ENCODE results near the gene PAX2.

The PAX2 gene

GRCh38 chr10:100825325-100825875, 80.0 kb downstream of the PAX2 start:
- FAIRE-seq: no peak

DNA sequence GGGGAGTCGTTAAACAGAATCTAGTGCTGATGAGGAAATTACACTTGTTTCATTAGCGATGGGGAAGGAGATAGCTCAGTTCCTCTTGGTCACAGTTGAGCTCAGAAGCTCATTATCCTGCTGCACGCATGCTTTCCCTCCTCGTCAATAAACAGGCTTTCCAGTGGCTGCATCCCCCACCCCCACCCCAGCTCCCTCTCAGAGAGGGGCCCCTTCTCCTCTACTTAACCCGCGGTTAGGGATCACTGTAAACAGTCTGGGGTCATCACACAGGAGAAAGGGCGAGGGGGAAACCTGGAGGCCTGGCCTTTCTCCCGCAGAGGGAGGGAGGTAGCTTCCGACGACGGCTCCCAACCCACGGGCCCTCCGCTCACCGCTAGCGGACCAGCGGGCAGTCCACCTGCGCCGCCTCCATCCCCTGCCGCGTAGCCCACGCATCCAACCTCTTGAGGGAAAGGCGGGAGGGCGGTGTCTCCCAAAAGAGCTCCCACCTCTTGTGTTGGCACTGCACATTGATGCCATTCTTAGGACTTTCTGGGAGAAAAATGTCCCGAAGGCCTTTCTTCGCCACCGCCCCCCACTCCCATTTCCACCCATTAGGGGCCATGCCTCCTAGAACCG, 80.8 kb downstream of the PAX2 start:
- FAIRE-seq: no peak

- no peak for FAIRE-seq
Observed at GRCh38 chr10:100826661-100826982, 81.2 kb downstream of the PAX2 start.

DNA sequence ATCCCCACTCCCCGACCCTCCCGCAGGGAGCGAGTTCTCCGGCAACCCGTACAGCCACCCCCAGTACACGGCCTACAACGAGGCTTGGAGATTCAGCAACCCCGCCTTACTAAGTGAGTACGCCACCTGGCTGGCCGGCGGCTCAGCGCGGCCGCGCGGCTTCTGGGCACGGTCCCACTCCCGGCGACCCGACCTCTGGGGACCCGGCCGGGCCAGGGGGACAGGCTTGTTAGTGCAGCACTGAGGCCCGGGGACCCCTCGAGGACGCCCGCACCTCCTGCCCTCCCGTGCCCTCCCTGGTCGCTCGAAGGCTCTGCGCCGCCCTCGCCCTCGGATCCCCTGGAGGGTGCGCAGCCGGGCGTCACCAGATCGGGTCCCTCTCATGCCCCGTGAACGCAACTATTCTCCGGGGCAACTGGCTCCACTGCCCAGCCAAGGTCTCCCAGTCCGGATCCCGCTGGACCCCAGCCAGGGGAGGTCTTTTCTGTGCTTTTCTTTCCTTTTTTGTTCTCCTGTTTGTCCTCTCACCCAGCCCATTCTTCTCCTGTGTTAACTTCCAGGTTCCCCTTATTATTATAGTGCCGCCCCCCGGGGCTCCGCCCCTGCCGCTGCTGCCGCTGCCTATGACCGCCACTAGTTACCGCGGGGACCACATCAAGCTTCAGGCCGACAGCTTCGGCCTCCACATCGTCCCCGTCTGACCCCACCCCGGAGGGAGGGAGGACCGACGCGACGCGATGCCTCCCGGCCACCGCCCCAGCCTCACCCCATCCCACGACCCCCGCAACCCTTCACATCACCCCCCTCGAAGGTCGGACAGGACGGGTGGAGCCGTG, 81.8 kb downstream of the PAX2 start:
- FAIRE-seq: no peak

- no peak for FAIRE-seq
Observed at GRCh38 chr10:100827819-100828737, 82.7 kb downstream of the PAX2 start.

- no peak for FAIRE-seq
Observed at GRCh38 chr10:100828738-100829096, 83.3 kb downstream of the PAX2 start.

DNA sequence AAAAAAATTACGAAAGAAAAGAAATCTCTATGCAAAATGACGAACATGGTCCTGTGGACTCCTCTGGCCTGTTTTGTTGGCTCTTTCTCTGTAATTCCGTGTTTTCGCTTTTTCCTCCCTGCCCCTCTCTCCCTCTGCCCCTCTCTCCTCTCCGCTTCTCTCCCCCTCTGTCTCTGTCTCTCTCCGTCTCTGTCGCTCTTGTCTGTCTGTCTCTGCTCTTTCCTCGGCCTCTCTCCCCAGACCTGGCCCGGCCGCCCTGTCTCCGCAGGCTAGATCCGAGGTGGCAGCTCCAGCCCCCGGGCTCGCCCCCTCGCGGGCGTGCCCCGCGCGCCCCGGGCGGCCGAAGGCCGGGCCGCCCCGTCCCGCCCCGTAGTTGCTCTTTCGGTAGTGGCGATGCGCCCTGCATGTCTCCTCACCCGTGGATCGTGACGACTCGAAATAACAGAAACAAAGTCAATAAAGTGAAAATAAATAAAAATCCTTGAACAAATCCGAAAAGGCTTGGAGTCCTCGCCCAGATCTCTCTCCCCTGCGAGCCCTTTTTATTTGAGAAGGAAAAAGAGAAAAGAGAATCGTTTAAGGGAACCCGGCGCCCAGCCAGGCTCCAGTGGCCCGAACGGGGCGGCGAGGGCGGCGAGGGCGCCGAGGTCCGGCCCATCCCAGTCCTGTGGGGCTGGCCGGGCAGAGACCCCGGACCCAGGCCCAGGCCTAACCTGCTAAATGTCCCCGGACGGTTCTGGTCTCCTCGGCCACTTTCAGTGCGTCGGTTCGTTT, 83.9 kb downstream of the PAX2 start:
- FAIRE-seq: no peak

DNA sequence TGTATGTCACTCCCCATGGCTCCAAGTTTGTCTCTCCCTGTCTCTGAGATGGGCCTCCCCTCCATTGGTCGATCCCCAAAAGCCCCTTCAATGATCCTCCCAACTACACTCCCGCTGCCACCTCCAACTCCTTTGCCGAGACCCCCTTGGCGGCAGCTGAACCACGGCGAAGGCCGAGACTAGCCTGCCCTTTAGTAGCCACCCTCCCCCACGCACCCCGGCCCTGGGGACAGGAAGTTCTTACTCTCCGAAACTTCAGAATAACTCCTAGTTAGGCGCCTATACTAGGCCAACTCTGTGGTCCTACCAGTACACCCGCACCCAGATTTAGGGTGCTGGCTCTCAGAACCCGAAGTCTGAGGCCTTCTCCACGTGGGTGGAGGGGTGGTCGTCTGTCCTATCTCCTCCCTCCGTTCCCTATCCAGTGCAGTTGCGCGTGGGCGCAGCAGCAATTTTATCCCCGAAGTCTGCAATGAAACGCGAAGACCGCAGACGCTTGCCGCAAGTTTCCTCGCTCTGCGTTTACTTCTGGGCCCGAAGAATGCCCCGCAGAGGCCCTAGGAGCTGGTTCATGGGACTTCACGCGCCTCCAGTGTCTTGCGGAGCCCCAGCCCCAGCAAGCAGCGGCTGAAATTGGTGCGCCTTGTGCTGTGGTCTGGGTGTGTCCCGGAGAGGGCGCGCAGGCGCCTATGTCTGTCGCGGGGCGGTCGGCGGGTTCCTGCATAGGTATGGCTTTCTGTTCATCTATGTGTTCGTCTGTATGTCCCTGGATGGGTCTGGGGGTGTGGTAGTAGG, 84.7 kb downstream of the PAX2 start:
- FAIRE-seq: no peak

GRCh38 chr10:100830728-100831111, 85.3 kb downstream of the PAX2 start:
- FAIRE-seq: no peak

DNA sequence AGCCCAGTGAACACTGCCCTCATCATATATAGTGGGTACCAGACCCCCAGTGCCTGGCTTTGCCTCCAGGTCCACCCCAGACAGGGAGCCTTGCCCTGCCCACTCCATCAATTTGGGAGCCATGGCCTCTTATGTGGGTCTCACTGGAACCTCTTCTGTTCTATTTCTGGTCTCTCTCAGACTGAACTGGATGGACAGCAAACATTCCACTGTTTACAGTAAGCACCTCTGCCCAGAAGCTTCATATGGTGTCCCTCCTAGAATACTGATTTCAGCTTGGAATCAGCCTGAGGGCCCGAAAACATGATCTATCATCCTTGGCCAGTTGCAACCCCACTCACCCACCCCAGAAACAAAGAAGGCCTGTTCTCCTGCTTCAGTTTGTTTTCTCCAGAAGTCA, 86.4 kb downstream of the PAX2 start:
- FAIRE-seq: no peak

DNA sequence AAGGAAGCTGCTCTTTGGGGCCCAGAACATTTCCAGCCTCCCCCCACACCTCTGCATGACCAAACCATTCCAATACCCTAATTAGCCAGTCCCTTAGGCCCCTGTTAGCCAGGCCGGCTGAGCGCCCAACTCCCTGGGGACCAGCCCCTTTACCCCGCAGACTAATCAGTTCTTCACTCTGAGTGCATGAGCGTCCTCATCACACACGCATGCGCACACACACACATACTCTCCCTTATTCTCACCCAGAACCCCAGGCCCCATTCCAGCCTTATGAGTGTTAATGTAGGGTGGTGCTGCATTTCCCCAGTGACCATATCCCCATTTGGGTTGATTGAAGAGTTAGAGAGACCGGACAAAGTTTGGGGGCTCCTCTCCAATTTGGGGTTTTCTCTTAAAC, 90.4 kb downstream of the PAX2 start:
- FAIRE-seq: no peak

- no peak for FAIRE-seq
Observed at GRCh38 chr10:100836891-100837290, 91.5 kb downstream of the PAX2 start.

- no peak for FAIRE-seq
Observed at GRCh38 chr10:100837300-100837699, 91.9 kb downstream of the PAX2 start.

- no peak for FAIRE-seq
Observed at GRCh38 chr10:100838986-100839385, 93.6 kb downstream of the PAX2 start.

DNA sequence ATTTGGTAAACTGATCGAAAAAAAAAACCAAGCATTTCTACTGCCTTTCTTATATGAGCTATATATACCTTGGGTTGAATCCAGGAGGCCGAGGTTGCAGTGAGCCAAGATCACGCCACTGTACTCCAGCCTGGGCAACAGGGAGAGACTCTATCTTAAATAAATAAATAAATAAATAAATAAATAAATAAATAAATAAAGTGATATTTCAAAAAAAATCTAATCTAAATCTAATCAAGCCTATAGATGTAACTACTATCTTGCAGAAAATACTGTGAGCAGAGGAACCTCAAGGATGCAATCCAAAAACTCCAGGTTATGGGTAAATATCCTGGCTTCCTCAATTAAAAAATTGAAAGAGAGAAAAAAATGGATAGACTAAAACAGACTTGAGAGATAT, 96.1 kb downstream of the PAX2 start:
- no peak for FAIRE-seq

DNA sequence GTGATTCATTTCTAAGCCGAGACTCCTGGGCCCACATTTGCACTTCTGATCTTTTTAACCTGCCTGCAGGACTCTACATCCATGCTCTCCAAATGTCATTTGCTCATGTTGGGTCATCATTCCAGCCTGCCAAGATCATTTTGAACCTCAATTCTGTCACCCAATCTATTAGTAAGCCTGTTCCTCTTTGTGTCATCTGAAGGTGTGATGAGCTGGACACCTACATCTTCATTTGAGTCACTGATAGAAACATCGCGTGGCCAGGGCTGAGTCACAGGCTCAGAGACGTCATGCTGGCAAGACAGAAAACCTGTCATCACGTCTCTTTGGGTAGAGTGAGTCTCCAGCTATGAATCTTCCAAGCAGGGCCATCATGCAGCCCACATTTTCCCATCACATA, 102.1 kb downstream of the PAX2 start:
- FAIRE-seq: no peak

- FAIRE-seq: no peak
Observed at GRCh38 chr10:100848770-100849169, 103.4 kb downstream of the PAX2 start.

DNA sequence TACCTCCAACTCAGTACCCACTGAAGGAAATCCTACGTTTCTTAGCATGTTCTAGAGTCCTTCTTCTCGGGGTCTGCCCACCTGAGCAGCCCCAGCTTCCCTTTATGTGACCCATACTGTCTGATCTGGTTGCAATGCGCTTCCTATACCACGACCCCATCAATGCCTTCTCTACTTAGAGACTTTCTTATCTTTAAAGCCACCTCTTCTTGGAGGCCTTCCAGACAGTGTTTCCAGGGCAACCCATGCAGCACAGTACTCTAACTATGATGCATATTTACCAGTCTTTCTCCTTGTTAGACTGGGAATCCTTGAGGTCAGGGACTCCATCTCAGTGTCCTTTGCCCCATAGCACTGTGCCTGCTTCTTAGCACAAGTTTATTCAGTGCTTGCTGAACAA, 112.9 kb downstream of the PAX2 start:
- no peak for FAIRE-seq

DNA sequence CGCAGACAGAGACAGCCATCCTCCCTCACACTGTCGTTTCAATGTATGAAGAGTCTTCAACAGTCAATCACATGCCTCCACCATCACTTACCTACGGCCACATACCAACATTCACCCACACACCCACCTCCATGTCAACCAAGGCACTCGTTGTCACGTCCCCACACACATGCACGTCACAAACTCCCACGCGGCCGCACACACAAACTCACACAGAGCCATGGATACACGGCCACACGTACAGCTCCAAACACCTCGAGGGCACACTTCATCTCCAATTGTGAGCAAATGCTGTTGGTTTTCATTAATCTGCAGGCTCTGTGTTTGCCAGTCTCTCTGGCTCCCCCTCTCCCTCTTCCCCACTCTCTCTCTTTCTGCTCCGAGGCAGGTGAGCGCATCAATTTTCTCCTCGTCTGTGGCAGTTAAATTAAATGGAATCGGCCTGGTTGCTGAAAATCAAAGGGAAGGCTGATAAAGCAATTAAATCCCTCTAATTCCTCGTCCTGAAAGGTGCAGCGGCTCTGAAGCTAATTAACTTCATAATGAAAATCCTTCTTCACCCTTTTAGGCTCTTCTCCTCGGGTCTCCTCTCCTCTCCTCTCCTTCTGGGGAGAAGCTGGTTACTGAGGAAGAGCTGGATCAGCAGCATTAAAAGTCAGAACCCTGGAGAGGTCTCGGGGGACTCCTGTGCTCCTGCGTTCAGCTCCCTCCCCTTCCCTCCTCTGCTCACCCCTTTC, 113.5 kb downstream of the PAX2 start:
- no peak for FAIRE-seq

GRCh38 chr10:100859484-100859763, 114.0 kb downstream of the PAX2 start:
- no peak for FAIRE-seq

GRCh38 chr10:100863433-100863832, 118.1 kb downstream of the PAX2 start:
- FAIRE-seq: no peak
